Peyer's patch (tissue), 4 donors: Measurements from ENCODE around the gene SLC6A17. TPM values are rescaled to one million over a fixed set of nuclear protein-coding genes. Genes with fewer than 3 reads are reported as not detected.

Experiments used
- DNase-seq, 3 donors: peaks; one replicate each; pipeline ENCODE4 v3.0.0-alpha.2; 2017 to 2019
- H3K27ac ChIP-seq, 4 donors: fragments of 200-600 bp; sonication (generic); one replicate each; pipeline ENCODE4 v1.5.1; 2016 to 2019
- H3K27me3 ChIP-seq, 2 donors: fragments of 200-600 bp; sonication (generic); one replicate each; pipeline ENCODE4 v1.5.1; 2019
- H3K36me3 ChIP-seq, 3 donors: fragments of 200-600 bp; sonication (generic); one replicate each; pipeline ENCODE4 v1.5.1; 2016 to 2019
- H3K4me1 ChIP-seq, 4 donors: fragments of 200-600 bp; sonication (generic); one replicate each; pipeline ENCODE4 v1.5.1; 2016 to 2019
- H3K4me3 ChIP-seq, 4 donors: fragments of 200-600 bp; sonication (generic); 1 replicate in 3 of 4; 2 replicates in 1 of 4; pipeline ENCODE4 v1.5.1; 2016 to 2019; ENCODE audit warnings: mild to moderate bottlenecking in 1 of 4
- H3K9me3 ChIP-seq, 4 donors: fragments of 200-600 bp; sonication (generic); one replicate each; pipeline ENCODE4 v1.5.1; 2016 to 2019; ENCODE audit warnings: mild to moderate bottlenecking in 1 of 4
- POLR2A ChIP-seq, 2 donors: fragments of 450-650 bp; IDR thresholded peaks; one replicate each; pipeline ENCODE4 v1.5.1; 2017; ENCODE audit warnings: antibody characterized with exemption in 2 of 2, mild to moderate bottlenecking in 2 of 2, moderate library complexity in 2 of 2
- total RNA-seq, 4 donors: library from RNA; depleted of rRNA; stranded (reverse); fragments of >200 nt; gene quantifications; one replicate each; pipeline ENCODE4 v1.1.0, GENCODE V29; 2016
- TF ChIP-seq, protein P1 (sequence below), 6 experiments: fragments of 450-650 bp in 4 of 6; fragments of 200-600 bp in 2 of 6; sonication (generic) in 1 of 6; IDR thresholded peaks; one replicate each; pipeline ENCODE4 v1.5.1; 2017 to 2019; ENCODE audit warnings: antibody characterized with exemption in 6 of 6, mild to moderate bottlenecking in 3 of 6, moderate library complexity in 1 of 6

The SLC6A17 gene
- total RNA-seq, 4 donors from 2014 or later: 0.13 to 0.28 TPM; not detected in 2

DNA sequence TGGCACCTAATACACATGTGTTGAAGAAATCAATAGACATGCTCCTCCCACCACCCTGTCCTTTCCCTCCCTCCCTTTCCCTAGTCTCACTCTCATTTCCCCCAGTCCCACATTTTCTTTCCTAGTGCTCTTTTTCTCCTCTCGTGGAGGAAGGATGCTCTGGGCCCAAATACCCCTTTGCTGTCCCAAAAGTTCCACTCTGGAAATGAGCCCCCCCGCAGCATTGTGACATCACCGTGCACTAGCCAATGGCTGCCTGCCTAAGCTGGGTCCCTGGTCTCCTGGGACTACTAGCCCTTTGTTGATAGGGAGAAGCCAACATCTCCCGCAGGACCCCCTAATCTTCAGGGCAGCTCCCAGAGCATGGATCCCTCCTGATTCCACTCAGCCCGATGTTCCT is 38.2 kb upstream of the SLC6A17 start, which contains the start of gene UBL4B:
UBL4B (plus strand) TSS at position 301 of the 400 bp plus-strand sequence; CDS start at position 393, 92 bp downstream.
- TF ChIP-seq POLR2A (IDR thresholded peaks at IDR 0.05): no peak
- TF ChIP-seq, protein P1, sequence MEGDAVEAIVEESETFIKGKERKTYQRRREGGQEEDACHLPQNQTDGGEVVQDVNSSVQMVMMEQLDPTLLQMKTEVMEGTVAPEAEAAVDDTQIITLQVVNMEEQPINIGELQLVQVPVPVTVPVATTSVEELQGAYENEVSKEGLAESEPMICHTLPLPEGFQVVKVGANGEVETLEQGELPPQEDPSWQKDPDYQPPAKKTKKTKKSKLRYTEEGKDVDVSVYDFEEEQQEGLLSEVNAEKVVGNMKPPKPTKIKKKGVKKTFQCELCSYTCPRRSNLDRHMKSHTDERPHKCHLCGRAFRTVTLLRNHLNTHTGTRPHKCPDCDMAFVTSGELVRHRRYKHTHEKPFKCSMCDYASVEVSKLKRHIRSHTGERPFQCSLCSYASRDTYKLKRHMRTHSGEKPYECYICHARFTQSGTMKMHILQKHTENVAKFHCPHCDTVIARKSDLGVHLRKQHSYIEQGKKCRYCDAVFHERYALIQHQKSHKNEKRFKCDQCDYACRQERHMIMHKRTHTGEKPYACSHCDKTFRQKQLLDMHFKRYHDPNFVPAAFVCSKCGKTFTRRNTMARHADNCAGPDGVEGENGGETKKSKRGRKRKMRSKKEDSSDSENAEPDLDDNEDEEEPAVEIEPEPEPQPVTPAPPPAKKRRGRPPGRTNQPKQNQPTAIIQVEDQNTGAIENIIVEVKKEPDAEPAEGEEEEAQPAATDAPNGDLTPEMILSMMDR (IDR thresholded peaks at IDR 0.05): no peak
- H3K4me3 ChIP-seq: no peak within 1 kb of the TSS
- no peaks in the 10 kb centered on the region for H3K27me3 ChIP-seq
- no peak within 1 kb of the TSS for H3K27ac ChIP-seq
- H3K9me3 ChIP-seq: no peaks in the 10 kb centered on the region
- H3K4me1 ChIP-seq: no peaks in the 10 kb centered on the region
- H3K36me3 ChIP-seq: no peaks in the 10 kb centered on the region
- no peak for DNase-seq

DNA sequence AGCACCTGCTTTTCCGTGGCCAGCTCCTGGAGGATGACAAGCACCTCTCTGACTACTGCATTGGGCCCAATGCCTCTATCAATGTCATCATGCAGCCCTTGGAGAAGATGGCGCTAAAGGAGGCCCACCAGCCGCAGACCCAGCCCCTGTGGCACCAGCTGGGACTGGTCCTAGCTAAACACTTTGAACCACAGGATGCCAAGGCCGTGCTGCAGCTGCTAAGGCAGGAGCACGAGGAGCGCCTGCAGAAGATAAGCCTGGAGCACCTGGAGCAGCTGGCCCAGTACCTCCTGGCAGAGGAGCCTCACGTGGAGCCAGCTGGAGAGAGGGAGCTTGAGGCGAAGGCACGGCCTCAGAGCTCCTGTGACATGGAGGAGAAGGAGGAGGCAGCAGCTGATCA is 37.6 kb upstream of the SLC6A17 start:
- H3K27ac ChIP-seq: no peak overlapping the region
- TF ChIP-seq, protein P1 (IDR thresholded peaks at IDR 0.05): no peak
- no peak for TF ChIP-seq POLR2A (IDR thresholded peaks at IDR 0.05)
- H3K4me1 ChIP-seq: no peaks in the 10 kb centered on the region
- no peak overlapping the region for H3K4me3 ChIP-seq
- H3K9me3 ChIP-seq: no peaks in the 10 kb centered on the region
- H3K27me3 ChIP-seq: no peaks in the 10 kb centered on the region
- no peak for DNase-seq
- no peaks in the 10 kb centered on the region for H3K36me3 ChIP-seq

DNA sequence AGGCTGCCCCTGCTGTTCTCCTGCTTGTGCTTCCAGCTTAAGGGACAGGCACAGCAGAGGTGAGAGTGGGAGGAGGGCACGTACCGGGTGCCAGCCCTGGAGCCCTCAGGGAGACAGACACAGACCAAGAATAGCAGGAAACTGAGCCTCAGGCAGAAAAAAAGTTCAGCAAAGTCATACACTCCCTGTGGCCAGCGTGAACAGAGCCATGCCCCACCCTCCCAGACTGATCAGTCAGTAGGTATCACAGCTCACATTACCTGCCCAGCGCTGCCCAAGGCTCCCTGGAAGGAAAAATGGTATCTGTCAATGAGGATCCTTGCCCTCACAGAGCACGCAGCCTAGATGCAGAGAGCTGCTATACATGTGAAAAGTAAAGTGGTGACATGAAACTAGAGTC is 36.7 kb upstream of the SLC6A17 start:
- Histone ChIP-seq H3K27ac (no peak overlapping the region), H3K4me3 (no peak overlapping the region), H3K27me3 (no peaks in the 10 kb centered on the region), H3K4me1 (no peaks in the 10 kb centered on the region), H3K36me3 (no peaks in the 10 kb centered on the region), H3K9me3 (no peaks in the 10 kb centered on the region)
- no peak for DNase-seq
- TF ChIP-seq, protein P1 (IDR thresholded peaks at IDR 0.05): no peak
- no peak for TF ChIP-seq POLR2A (IDR thresholded peaks at IDR 0.05)

DNA sequence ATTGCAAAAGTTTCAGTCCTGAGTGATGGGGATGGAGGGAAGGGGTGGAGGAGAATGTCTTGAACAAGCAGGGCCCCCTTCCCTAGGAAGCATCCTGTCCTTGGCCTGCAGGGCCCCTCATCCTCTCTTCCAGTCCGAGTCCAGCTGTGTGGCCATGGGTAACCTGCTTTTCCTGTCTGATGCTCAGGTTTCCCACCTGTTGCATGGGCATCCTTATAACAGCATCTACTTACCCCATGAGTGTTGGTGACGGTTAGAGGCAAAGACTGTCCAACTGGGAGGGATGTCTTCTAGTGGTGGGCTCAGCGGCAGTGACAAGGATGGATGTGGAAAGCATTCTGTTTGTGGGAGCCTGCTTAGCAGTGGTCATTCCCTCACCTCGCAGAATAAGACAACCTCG is 36.1 kb upstream of the SLC6A17 start:
- Histone ChIP-seq H3K27me3 (no peaks in the 10 kb centered on the region), H3K4me1 (no peaks in the 10 kb centered on the region), H3K4me3 (no peak overlapping the region), H3K27ac (no peak overlapping the region), H3K9me3 (no peaks in the 10 kb centered on the region), H3K36me3 (no peaks in the 10 kb centered on the region)
- DNase-seq: no peak
- TF ChIP-seq, protein P1 (IDR thresholded peaks at IDR 0.05): no peak
- no peak for TF ChIP-seq POLR2A (IDR thresholded peaks at IDR 0.05)

DNA sequence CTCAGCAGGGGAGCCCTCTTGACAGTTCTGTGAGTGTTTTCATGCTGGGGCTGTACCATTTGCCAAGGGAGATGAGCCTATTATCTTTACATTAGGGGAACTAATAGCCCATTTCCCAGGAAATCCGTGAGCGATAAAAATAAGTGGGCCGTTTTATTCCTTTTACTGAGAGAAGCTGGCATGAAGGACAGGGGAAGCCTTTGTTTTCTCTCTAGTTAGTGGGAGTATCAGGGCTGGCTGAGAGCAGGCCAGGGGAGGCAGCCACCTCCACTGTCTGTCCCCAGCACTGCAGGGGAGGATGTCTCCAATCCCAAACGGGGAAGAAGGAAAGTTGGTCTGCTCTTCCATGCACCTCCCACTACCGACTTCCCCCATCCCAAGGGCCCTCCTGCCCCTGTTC is 35.5 kb upstream of the SLC6A17 start:
- Histone ChIP-seq H3K4me1 (no peaks in the 10 kb centered on the region), H3K36me3 (no peaks in the 10 kb centered on the region), H3K9me3 (no peaks in the 10 kb centered on the region), H3K4me3 (no peak overlapping the region), H3K27ac (no peak overlapping the region), H3K27me3 (no peaks in the 10 kb centered on the region)
- no peak for DNase-seq
- TF ChIP-seq POLR2A (IDR thresholded peaks at IDR 0.05): no peak
- TF ChIP-seq, protein P1 (IDR thresholded peaks at IDR 0.05): no peak
